ENCODE measurements around the gene TUBD1.
"Not testable (repeated sequence)": the region's sequence is repeated elsewhere in the genome, so short reads cannot be mapped to it uniquely, and the experiment has no call there.

Gene TUBD1

DNA sequence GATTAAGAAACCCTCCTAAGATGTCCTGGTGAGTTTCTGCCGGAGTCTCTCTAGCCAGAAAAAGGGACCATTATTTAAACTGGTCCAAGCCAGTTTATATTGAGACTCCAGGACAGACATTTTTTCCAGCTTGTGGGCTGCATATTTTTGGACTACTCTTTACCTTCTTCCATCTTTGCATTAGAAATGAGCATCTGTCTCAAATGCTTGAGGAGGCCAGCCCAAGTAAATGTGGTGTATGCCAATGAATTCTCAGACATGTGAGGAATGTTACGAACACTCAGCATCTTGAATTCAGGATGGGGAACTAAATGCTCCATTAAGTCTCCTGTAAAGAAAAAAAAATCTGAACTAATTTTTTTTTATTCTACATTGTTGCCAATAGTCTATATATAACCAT lies 18.4 kb downstream of the TUBD1 start:
- DNase-seq (ENCODE audit: low read depth in 2 of 2), result no peak

DNA sequence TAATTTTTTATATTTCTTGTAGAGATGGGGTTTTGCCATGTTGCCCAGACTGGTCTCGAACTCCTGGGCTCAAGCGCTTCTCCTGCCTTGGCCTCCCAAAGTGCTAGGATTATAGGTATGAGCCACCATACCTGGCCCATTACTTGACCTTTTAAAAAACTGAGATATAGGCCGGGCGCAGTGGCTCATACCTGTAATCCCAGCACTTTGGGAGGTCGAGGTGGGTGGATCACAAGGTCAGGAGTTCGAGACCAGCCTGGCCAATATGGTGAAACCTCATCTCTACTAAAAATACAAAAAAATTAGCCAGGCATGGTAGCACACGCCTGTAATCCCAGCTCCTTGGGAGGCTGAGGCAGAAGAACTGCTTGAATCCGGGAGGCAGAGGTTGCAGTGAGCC lies 19.3 kb downstream of the TUBD1 start:
- DNase-seq (ENCODE audit: low read depth in 2 of 2), result not testable (repeated sequence)

DNA sequence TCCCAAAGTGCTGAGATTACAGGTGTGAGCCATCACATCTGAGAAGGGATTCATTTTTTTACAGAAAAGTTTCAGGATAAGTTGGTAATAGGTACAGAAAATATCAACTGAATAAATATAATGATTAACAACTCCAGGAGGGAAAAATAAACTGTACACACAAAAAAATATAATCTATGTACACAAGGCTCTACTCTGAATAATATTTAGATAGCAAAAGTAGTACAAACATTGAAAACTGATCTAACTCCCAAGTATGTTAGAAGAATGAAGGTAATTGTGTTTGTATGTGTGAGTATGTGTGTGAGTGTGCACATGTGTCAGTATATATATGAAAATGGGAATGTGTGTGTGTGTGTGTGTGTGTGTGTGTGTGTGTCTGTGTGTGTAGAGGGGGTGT lies 20.4 kb downstream of the TUBD1 start:
- no peak for DNase-seq (ENCODE audit: low read depth in 2 of 2)

DNA sequence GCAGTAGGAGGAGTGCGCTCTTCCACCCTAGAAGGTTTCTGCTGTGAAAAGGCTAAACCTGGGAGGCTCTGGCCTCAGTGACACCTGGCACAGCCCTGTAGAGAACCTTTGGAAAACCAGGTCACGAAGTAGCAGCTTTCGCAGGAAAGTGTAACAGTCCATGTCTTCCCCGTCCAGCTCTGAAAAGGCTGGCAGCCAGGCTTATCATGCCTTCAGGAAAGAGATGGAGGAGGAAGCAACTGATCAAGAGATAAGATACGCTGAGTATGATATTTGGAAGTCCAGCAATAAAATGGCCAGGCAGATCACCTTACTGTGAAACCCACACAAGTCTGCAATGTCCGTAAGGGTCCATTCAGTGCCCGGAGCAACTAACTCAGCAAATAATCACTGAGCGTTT lies 22.3 kb downstream of the TUBD1 start:
- DNase-seq (ENCODE audit: low read depth in 2 of 2), result no peak

DNA sequence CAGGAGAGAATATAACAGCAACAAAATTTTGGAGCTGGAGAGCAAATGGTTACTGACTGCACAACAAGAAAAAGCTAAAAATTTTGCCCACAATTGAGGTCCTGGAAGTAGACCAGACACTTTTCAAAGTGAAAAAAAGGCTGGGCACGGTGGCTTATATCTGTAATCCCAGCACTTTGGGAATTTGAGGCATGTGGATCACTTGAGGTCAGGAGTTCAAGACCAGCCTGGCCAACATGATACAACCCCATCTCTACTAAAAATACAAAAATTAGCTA lies 22.9 kb downstream of the TUBD1 start:
- DNase-seq (ENCODE audit: low read depth in 2 of 2), result no peak

DNA sequence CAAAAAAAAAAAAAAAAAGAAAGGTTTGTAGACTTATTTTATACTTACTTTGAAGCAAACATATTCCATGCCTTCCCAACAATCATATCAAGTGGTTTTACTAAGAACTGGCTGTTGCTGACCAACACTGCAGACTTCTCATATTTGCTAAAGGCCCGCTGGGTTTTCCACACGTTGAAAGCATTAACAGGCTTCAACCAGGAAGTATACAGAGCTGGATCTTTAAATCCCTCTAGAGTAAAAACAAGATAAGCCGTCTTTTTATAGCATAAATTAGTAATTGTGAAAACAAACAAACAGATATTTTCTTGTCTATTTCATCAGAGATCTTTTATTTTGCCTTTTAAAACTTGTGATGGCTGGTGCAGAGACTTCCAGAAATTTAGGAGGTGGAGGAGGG lies 29.1 kb downstream of the TUBD1 start:
- DNase-seq (ENCODE audit: low read depth in 2 of 2), result no peak

DNA sequence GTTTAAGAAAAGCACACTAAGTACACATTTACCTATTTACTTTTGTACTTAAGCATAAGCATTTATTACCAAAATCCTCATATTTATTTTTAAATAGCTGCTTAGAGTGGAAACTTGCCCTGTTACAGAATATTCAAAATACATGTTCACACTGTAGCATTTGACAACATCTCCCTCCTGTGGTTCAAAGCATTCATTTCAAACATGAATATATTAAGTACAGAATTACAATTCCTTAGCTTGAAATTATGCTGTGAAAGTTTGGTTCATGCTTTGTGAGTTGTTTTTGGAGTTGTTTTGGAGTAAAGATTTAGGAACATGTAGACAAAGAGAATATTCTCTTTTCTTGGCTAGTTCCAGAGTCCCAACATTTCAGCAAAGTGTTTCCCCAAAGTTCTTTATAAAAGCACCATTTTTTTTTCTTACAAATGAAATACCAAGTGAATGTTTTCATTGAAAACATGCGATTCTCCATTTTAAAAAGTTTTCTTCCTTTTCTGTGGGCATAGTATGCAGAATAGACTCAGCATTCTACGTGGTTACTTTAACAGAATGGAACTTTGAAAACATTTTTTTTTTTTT lies 33.2 kb downstream of the TUBD1 start:
- no peak for DNase-seq (ENCODE audit: low read depth in 2 of 2)

DNA sequence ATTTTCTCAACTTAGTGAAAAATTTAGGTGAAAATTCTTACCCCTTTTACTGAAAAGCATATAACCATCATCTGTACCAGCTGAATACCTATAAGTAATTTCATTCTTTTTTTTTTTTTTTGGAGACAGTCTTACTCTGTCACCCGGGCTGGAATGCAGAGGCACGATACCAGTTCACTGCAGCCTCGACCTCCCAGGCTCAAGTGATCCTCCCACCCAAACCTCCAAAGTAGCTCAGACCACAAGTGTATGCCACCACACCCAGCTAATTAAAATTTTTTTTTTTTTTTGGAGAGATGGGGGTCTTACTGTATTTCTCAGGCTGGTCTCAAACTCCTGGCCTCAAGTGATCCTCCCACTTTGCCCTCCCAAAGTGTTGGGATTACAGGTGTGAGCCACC lies 33.8 kb downstream of the TUBD1 start:
- no peak for DNase-seq (ENCODE audit: low read depth in 2 of 2)

DNA sequence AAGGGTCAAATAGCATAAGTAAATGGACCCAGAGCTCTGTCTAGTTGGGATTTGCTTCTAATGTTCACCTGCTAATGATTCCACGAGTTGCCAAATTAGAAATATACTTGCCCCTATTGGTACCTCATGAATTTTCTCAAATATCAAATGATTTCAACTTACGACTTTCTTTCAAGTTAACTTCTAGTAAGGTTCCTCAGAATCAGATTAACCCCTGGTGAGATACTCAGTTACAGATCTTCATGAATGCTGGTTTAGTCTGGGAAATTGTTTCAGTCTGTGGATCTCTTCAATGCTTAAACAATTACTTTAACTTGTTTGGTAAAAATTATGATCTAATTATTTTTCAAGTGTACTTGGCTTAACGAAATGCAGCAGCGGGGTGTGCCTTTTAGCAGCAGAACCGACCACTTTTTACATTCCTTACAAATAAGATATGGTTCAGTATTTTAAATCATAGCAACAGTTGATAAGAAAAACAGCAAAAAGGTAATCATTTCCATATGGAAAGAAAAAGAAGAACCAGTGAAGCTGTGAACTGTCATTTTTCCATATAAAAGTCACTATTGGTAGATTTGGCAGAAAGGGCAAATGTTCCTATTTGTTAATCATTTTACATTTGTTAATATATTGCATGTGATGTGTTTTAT lies 34.5 kb downstream of the TUBD1 start:
- DNase-seq (ENCODE audit: low read depth in 2 of 2), result no peak

DNA sequence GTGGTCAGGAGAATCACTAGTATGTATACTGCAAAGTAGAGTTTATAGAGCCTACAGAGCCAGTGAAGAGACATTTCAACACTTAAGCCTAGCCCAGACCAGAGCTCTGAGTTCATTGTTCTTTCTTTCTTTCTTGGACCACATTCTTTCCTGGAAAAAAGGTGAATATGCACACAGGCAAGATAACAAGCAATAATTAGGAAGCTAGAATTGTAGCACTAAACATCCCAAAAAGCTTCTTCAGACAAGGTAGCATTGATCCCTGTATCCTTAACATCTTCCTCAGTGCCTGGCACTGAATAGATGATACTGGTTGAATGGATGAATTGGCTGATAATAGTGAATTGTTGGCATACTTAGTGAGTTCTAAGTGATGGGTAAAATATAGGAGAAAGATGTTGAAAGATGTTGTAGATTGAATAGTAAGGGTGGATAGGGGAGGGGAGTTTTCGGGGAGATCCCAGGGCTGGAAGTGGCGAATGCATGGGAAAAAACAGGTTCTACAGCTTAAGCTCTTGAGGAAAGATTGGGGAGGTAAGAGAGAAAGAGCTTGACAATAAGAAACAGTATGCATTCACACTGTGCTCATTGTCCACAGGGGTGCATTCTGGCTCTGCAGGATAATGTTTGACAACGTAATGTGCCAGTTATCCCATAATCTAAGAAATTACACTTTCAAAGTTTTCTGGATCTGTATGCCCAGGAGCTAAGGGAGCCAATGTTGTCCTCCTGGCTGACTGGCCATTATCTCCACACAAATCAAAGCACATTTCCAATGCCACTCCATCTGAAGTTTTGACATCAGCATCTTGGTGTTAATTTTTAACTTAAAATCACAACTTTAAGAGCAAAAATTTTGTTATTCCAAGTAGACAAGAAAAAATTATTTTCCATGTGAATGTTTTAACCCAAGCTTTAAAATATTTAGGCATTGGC lies 35.6 kb downstream of the TUBD1 start:
- DNase-seq (ENCODE audit: low read depth in 2 of 2), result no peak

DNA sequence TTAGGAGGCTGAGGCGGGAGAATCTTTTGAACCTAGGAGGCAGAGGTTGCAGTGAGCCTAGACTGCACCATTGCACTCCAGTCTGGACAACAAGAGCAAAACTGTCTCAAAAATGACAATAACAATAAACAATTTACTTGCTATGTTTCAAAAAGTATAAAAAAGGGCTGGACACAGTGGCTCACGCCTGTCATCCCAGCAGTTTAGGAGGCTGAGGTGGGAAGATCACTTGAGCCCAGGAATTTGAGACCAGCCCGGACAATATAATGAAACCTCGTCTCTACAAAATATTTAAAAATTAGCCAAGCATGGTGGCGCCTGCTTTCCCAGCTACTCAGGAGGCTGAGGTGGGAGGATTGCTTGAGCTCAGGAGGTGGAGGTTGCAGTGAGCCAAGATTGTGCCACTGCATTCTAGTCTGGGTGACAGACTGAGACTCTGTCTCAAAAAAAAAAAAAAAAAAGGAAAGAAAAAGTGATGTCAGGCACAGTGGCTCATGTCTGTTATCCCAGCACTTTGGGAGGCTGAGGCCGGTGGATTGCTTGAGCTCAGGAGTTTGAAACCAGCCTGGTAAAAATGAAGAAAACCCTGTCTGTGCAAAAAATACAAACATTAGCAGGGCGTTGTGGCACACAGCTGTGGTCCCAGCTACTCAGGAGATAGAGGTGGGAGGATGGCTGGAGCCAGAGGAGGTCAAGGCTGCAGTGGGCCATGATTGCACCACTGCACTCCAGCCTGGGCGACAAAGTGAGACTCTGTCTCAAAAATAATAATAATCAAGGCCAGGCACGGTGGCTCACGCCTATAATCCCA lies 38.6 kb downstream of the TUBD1 start:
- not testable (repeated sequence) for DNase-seq (ENCODE audit: low read depth in 2 of 2)

DNA sequence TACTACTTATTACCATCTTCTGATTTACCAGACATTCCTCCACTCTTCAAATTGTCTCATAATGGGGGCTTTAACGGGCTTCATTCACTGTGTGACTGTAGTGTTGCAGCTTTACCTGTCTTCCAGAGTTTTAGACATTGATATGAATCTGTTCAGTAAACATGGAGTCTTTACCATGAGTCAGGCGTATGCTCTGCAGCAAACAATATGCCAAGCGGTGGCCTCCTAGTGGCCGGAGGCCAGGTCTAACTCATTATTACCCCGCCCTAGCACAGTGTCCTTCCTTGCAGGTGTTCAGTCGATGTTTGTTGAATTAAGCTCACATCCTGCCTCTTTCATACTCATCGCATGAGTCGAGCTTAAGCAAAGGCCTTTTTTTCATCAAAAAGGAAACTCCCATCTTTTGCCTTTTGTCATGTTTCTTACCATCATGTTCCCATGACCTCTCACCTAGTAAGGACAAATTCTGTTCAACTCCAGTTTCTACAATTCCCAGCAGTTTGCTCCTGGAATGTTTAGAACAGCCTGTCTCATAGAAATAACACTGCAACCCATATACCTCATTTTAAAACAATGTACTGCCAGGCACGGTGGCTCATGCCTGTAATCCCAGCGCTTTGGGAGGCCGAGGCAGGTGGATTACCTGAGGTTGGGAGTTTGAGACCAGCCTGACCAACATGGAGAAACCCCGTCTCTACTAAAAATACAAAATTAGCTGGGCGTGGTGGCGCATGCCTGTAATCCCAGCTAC lies 39.4 kb downstream of the TUBD1 start:
- DNase-seq (ENCODE audit: low read depth in 2 of 2), result no peak

DNA sequence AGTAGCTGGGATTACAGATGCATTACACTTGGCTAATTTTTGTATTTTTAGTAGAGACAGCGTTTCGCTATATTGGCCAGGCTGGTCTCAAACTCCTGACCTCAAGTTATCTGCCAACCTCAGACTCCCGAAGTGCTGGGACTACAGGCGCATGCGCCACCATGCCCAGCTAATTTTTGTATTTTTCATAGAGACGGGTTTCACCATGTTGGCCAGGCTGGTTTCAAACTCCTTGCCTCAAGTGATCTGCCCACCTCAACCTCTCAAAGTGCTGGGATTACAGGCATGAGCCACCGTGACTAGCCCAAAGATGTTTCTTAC lies 39.9 kb downstream of the TUBD1 start:
- DNase-seq (ENCODE audit: low read depth in 2 of 2), result not testable (repeated sequence)

DNA sequence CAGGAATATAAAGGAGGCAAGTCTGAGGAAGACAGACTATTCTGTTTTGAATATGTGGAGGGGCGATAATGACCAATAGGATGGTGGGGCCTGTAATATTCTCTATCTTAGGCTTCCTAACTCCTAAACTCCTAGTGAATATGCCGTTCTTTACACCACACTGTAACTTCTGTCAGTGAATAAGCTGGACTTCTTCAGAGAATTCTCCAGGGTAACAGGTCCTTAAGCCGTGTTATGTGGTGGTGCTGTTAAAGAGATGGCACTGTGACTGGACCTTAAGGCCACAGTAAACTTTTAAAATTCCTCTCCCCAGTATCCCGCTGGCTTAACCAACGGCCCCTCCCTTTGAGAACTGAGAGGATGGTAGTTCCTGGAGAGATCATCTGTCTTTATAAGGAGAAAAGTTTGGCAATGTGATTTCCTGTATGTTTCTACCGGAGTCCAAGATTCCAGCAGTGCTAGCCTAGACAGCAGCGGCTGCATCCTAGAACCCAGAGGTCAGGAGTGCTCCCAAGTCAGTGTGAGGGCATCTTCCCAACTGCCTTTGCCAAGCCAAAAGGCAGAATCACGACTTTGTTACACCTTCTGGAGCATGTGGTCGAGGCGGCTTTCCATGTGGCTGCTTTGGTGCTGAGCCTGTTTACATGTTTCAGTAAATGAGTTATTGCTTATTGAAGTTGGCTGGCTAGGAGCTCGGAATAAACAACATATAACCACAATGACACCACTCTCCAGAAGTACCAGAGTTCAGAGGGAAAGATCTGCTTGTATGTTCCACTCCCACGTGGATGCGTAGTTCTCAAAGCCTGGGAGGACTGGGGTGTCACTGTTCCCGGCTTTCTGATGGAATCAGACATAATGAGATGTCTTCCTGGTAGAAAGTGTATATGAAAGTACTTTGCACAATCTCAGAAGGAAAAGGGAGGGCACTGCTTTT lies 41.0 kb downstream of the TUBD1 start:
- DNase-seq (ENCODE audit: low read depth in 2 of 2), result no peak

DNA sequence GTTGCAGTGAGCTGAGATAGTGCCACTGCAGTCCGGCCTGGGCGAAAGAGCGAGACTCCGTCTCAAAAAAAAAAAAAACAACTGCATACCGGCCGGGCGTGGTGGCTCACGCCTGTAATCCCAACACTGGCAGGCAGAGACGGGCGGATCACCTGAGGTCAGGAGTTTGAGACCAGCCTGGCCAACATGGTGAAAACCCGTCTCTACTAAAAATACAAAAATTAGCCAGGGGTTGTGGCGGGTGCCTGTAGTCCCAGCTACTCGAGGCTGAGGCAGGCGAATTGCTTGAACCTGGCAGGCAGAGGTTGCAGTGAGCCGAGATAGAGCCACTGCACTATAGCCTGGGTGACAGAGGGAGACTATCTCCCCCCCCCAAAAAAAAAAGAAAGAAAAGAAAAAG lies 42.4 kb downstream of the TUBD1 start:
- not testable (repeated sequence) for DNase-seq (ENCODE audit: low read depth in 2 of 2)

DNA sequence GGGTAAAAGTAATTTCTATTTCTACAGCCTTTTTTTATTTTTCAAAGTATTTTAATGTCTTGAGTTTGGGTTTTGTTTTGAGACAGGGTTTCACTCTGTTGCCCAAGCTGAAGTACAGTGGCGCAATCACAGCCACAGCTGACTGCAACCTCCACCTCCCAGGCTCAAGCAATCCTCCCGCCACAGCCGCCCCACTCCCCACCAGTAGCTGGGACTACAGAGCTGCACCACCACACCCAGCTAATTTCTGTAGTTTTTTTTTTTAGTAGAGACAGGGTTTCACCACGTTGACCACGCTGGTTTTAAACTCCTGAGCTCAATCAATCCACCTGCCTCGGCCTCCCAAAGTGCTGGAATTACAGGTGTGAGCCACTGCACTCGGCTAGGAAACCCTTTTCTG lies 44.0 kb downstream of the TUBD1 start:
- no peak for DNase-seq (ENCODE audit: low read depth in 2 of 2)

DNA sequence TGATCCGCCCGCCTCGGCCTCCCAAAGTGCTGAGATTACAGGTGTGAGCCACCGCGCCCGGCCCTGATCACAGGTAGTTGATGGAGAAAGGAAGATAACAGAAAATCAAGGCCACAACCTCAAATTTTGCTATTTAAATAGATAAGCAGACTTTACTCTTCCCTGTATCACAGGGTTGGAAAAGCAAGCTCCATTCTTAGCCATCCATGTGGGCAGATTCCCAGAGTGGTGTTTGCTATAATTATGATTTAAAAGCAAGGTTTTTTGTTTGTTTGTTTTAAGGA lies 44.4 kb downstream of the TUBD1 start:
- DNase-seq (ENCODE audit: low read depth in 2 of 2), result no peak

DNA sequence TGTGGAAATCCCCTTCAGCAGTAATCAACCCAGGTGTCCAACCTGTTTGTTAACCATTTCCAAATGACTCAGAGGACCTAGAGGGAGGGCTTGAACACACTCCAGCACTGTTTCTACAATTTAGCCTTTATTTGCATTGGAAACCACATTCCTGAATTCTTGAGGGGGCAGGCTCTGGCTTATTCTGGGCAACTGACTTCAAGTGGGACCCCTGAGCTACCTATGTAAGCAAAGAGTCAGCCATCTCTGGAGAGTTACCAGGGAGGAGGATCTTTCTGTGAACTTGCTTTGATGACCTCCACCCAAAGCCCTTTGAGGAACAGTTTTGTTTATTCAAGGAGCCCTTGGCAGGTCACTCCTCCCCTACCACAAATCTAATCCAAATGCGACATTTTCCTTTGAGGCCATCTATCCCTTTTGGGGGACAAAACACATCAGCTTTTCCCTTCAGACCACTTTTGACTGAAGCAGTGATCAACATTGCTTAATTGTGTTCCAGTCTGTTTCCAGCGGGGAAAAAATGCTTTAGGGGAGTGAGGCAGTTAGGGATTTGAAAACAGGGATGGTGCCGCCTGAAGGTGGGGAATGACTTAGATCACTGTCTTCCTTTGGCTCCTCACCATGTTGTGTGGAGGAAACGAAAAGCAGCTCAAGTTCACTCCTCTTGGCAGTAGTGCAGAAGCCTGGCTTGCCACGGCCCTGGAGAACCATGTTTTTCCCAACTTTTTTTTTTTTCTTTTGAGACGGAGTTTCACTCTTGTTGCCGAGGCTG lies 46.2 kb downstream of the TUBD1 start:
- DNase-seq (ENCODE audit: low read depth in 2 of 2), result no peak

DNA sequence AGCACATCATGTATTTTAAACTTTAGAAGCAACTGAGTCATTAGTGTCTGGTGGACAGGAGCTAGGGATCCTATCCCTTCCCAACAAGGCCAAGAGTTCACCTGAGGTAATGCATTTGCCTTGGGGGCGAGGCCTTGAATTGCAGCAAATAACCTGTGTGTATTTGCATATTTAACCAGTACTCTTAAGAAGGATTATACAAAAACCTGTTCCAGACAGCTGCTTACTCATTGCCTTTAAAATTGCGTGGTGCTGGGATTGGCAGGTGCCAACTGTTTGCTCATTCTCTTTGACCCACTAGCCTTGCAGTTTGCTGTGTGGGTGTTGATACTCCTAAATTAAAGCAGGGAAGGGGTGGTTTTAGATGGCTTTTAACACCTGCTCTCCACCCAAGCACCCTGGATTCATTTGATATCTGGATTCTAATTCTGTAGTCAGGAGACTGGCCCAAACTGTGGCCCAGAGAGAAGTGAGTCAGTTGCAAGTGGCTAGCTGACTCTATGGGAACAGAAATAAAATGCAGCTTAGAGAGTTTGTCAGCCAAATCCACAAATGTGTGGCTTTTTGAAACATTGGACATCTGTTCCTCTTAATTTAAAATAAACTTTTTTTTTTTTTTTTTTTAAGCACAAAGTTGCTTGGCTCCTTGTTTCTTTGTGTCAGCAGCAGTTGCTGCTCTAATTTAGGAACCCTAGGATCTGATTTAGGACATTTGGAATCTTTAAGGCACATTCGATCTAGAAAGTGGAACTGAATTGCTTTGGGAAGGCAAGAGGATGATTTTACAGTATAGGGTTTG lies 46.9 kb downstream of the TUBD1 start:
- no peak for DNase-seq (ENCODE audit: low read depth in 2 of 2)

Measured in activated CD8-positive, alpha-beta memory T cell treated with anti-CD3 and anti-CD28 coated beads for 4 hours (primary cell).